Bronchial epithelial cell (primary cell): ENCODE measurements around the gene SOX18. TPM values are rescaled to one million over a fixed set of nuclear protein-coding genes. Genes with fewer than 3 reads are reported as not detected.
"Not testable (repeated sequence)": the region's sequence is repeated elsewhere in the genome, so short reads cannot be mapped to it uniquely, and the experiment has no call there.

ENCODE experiments used
- DNase-seq: peaks from one replicate; pipeline ENCODE4 v3.0.0-alpha.2; 2010; ENCODE audit warnings: low read depth
- FAIRE-seq: peaks from 2 replicates; lab custom pipeline; 2011; peaks lifted over from hg19 to GRCh38; lab: Jason Lieb, UNC
- H3K27me3 ChIP-seq: 2 replicates; pipeline ENCODE4 v1.5.1; 2011; ENCODE audit warnings: low read length; ENCODE audit not compliant: control insufficient read depth, insufficient read depth
- H3K36me3 ChIP-seq: 2 replicates; pipeline ENCODE4 v1.5.1; 2011; ENCODE audit warnings: low read length; ENCODE audit not compliant: control insufficient read depth, insufficient read depth
- H3K4me3 ChIP-seq: 2 replicates; pipeline ENCODE4 v1.5.1; 2011; ENCODE audit warnings: mild to moderate bottlenecking, low read depth, low read length, control low read depth
- CTCF ChIP-seq: IDR thresholded peaks from 2 replicates; pipeline ENCODE4 v1.5.1; 2011; ENCODE audit warnings: mild to moderate bottlenecking, moderate library complexity, low read length, control low read depth, inconsistent platforms; ENCODE audit not compliant: insufficient read depth, severe bottlenecking
- total RNA-seq: library from RNA; depleted of rRNA; stranded (reverse); fragments of >200 nt; gene quantifications from 2 replicates; pipeline ENCODE4 v1.2.1, GENCODE V29; 2014

SOX18 gene
- total RNA-seq, 1 donor from 2014 or later: not detected

- Histone ChIP-seq H3K4me3 (no peak overlapping the region), H3K27me3 (peaks cover 9% of the 10 kb centered on the region), H3K36me3 (no peaks in the 10 kb centered on the region)
- no peak for FAIRE-seq
- TF ChIP-seq CTCF: no peak
- no peak for DNase-seq
These were observed 43.6 kb upstream of the SOX18 start for GRCh38 chr20:64093013-64093503.

DNA sequence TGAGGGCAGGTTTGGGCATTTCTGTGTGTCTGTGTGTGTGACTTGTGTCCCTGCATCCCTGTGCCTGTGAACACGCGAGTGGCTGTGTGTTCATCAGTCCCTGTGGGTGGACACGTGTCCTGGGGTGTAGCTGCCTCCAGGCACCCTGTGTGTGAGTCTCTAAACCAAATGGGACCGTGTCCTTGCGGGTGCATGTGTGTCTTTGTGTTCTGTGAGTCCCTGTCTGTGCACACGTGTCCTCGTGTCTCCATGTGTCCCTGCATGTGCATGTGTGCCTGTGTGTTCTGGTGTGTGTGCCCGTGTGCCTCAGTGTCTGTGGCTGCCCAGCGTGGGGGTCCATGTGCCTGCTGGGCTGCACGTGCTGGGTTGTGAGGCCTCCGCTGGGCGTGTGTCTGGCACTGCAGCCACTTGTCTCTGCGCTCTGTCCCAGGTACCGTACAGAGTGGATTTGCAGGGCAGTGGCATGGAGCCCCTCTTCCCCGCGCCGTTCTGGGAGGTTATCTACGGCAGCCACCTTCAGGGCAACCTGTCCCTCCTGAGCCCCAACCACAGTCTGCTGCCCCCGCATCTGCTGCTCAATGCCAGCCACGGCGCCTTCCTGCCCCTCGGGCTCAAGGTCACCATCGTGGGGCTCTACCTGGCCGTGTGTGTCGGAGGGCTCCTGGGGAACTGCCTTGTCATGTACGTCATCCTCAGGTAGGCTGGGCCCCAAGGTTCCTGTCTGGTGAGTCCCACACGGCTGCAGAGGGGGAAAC, 43.0 kb upstream of the SOX18 start:
- peaks cover 9% of the 10 kb centered on the region for H3K27me3 ChIP-seq
- FAIRE-seq (no peak), DNase-seq (no peak)
- H3K36me3 ChIP-seq: no peaks in the 10 kb centered on the region
- TF ChIP-seq CTCF: no peak
- H3K4me3 ChIP-seq: no peak overlapping the region

DNA sequence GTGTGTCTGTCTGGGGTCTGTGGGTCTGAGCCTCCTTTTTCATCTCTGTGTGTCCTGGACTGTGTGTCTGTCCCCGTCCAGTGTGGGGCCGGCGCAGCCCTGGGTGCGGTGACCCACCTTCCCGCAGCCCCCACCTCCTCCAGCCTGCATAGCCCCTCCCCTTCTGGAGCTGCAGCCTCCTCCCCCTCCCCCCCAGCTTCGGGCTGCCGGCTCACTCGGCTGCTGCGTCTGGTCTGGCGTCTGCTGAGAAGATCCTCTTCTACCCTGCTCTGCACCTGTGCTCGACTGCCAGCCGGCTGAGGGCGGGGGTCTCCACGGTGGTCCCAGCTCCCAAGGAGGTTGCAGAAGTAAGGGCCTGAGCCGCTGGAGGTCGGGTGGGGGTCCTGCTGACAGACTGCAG, 42.3 kb upstream of the SOX18 start:
- Histone ChIP-seq H3K4me3 (no peak overlapping the region), H3K36me3 (no peaks in the 10 kb centered on the region), H3K27me3 (peaks cover 9% of the 10 kb centered on the region)
- DNase-seq (no peak), FAIRE-seq (no peak)
- no peak for TF ChIP-seq CTCF

- DNase-seq (no peak), FAIRE-seq (no peak)
- H3K27me3 ChIP-seq: peaks cover 9% of the 10 kb centered on the region
These were observed 41.9 kb upstream of the SOX18 start for GRCh38 chr20:64091340-64091739.

GRCh38 chr20:64090165-64090564, 40.7 kb upstream of the SOX18 start:
- FAIRE-seq (peak; percentile 7), DNase-seq (no peak)
- no peaks in the 10 kb centered on the region for H3K36me3 ChIP-seq
- H3K27me3 ChIP-seq: peaks cover 10% of the 10 kb centered on the region
- TF ChIP-seq CTCF: no peak
- H3K4me3 ChIP-seq: no peak overlapping the region

More at GRCh38 chr20:64091340-64091739, 41.9 kb upstream of the SOX18 start:
- H3K4me3 ChIP-seq: no peak overlapping the region
- no peaks in the 10 kb centered on the region for H3K36me3 ChIP-seq
- TF ChIP-seq CTCF: no peak

DNA sequence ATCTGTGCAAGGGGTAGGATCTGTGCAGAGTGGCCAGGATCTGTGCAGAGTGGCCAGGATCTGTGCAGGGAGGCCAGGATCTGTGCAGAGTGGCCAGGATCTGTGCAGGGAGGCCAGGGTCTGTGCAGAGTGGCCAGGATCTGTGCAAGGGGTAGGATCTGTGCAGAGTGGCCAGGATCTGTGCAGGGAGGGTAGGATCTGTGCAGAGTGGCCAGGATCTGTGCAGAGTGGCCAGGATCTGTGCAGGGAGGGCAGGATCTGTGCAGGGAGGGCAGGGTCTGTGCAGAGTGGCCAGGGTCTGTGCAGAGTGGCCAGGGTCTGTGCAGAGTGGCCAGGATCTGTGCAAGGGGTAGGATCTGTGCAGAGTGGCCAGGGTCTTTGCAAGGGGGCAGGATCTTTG, 39.1 kb upstream of the SOX18 start:
- not testable (repeated sequence) for DNase-seq, H3K4me3 ChIP-seq, H3K36me3 ChIP-seq
- H3K27me3 ChIP-seq: peaks cover 23% of the 10 kb centered on the region
- peak; percentile 100 for FAIRE-seq

DNA sequence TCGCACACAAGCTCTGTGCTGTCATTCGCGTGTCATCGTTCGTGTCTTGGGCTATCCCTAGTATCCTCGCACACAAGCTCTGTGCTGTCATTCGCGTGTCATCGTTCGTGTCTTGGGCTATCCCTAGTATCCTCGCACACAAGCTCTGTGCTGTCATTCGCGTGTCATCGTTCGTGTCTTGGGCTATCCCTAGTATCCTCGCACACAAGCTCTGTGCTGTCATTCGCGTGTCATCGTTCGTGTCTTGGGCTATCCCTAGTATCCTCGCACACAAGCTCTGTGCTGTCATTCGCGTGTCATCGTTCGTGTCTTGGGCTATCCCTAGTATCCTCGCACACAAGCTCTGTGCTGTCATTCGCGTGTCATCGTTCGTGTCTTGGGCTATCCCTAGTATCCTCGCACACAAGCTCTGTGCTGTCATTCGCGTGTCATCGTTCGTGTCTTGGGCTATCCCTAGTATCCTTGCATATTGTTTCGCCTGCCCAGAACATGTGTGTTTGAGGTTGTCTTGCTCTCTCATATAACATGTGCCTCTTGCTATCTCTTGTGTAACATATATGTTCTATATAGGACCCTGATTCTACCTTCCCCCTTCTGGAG, 37.9 kb upstream of the SOX18 start:
- H3K4me3 ChIP-seq, H3K36me3 ChIP-seq, DNase-seq, FAIRE-seq: not testable (repeated sequence)
- peaks cover 25% of the 10 kb centered on the region for H3K27me3 ChIP-seq
